PC-3 (cell line): ENCODE results near the gene BHLHE23. TPM values are rescaled to one million over a fixed set of nuclear protein-coding genes. Genes with fewer than 3 reads are reported as not detected.

Experiments used
- ATAC-seq: fragments of 200-7000 bp; cut with Tn5 transposase; 2 replicates; pipeline ENCODE4 v1.9.1; 2020; ENCODE audit warnings: mild to moderate bottlenecking, moderate library complexity
- BruUV-seq: library from RNA; stranded (reverse); fragments of 400-500 nt; replicated peaks from 2 replicates; lab custom pipeline; 2021; lab: Mats Ljungman, UMichigan
- CTCF ChIA-PET: fragments of 300-600 bp; sonication (Branson Sonifier 250); formaldehyde crosslinking; loops from one replicate; lab custom pipeline; 2022; ENCODE audit warnings: antibody characterized with exemption; lab: Charles Lee
- POLR2A ChIA-PET: fragments of 300-600 bp; sonication (Branson Sonifier 250); formaldehyde crosslinking; loops from one replicate; lab custom pipeline; 2022; ENCODE audit warnings: antibody characterized with exemption; ENCODE audit not compliant: unreplicated experiment; lab: Charles Lee
- DNase-seq: peaks from one replicate; pipeline ENCODE4 v3.0.0-alpha.2; 2015
- H2AFZ ChIP-seq: fragments of 300-600 bp; sonication (generic); 2 replicates; pipeline ENCODE4 v1.6.0; 2016; ENCODE audit warnings: antibody characterized with exemption, low read length
- H3F3A ChIP-seq: fragments of 300-600 bp; sonication (generic); one replicate; pipeline ENCODE4 v1.6.0; 2017; ENCODE audit warnings: antibody characterized with exemption, low read length, control low read depth, mild to moderate bottlenecking; ENCODE audit not compliant: unreplicated experiment
- H3K27ac ChIP-seq: fragments of 300-600 bp; sonication (generic); 2 replicates; pipeline ENCODE4 v1.5.1; 2016; ENCODE audit warnings: mild to moderate bottlenecking, low read length
- H3K27me3 ChIP-seq: fragments of 300-600 bp; sonication (generic); 2 replicates; pipeline ENCODE4 v1.6.1; 2016; ENCODE audit warnings: low read length, mixed read lengths
- H3K36me3 ChIP-seq: fragments of 300-600 bp; sonication (generic); 2 replicates; pipeline ENCODE4 v1.6.1; 2016; ENCODE audit warnings: low read depth, mixed run types, low read length, mixed read lengths
- H3K4me1 ChIP-seq: fragments of 300-600 bp; sonication (generic); 2 replicates; pipeline ENCODE4 v1.5.1; 2016; ENCODE audit warnings: low read length; ENCODE audit not compliant: insufficient read depth
- H3K4me2 ChIP-seq: fragments of 300-600 bp; sonication (generic); 2 replicates; pipeline ENCODE4 v1.6.0; 2016; ENCODE audit warnings: low read length
- H3K4me3 ChIP-seq: fragments of 300-600 bp; sonication (generic); 2 replicates; pipeline ENCODE4 v1.5.1; 2016; ENCODE audit warnings: mild to moderate bottlenecking, low read length, mixed read lengths
- H3K79me2 ChIP-seq: fragments of 300-600 bp; sonication (generic); 2 replicates; pipeline ENCODE4 v1.6.1; 2017; ENCODE audit warnings: low read length, mixed read lengths
- H3K9ac ChIP-seq: fragments of 300-600 bp; sonication (generic); 2 replicates; pipeline ENCODE4 v1.6.0; 2016; ENCODE audit warnings: mild to moderate bottlenecking, low read length
- H3K9me2 ChIP-seq: fragments of 300-600 bp; sonication (generic); replicated peaks from 2 replicates; pipeline ENCODE4 v1.6.1; 2016; ENCODE audit warnings: mixed run types, low read length, mixed read lengths
- H3K9me3 ChIP-seq: fragments of 300-600 bp; sonication (generic); 2 replicates; pipeline ENCODE4 v1.6.1; 2016; ENCODE audit warnings: low read length, mixed read lengths
- H4K20me1 ChIP-seq: fragments of 300-600 bp; sonication (generic); 2 replicates; pipeline ENCODE4 v1.6.1; 2016; ENCODE audit warnings: low read length, mixed read lengths
- CTCF ChIP-seq: fragments of 300-600 bp; sonication (generic); conservative IDR thresholded peaks from 2 replicates; pipeline ENCODE4 v1.5.1; 2017; ENCODE audit warnings: antibody characterized with exemption, low read depth, mild to moderate bottlenecking, low read length
- EZH2phosphoT487 ChIP-seq: fragments of 300-600 bp; sonication (generic); IDR thresholded peaks from 2 replicates; pipeline ENCODE4 v1.6.1; 2018; ENCODE audit warnings: mild to moderate bottlenecking, antibody characterized with exemption, low read length, borderline replicate concordance
- intact Hi-C: fragments of 100-400 bp; cut with micrococcal nuclease; formaldehyde crosslinking; loops from 2 replicates; pipeline ENCODE4 v1.9.0; 2023
- total RNA-seq: library from RNA; depleted of rRNA; stranded (reverse); fragments of >200 nt; gene quantifications from 2 replicates; pipeline ENCODE4 v1.2.3, GENCODE V29; 2014

BHLHE23 gene
- total RNA-seq, 1 experiment from 2014 or later, result not detected

- Histone ChIP-seq H3K9ac (no peak overlapping the region), H3K9me3 (no peaks in the 10 kb centered on the region), H3K9me2 (no peaks in the 10 kb centered on the region), H2AFZ (no peak overlapping the region), H3K4me3 (no peak overlapping the region), H3F3A (no peaks in the 10 kb centered on the region), H3K27ac (no peak overlapping the region), H3K36me3 (no peaks in the 10 kb centered on the region), H3K27me3 (peaks cover 79% of the 10 kb centered on the region), H3K79me2 (no peaks in the 10 kb centered on the region), H4K20me1 (no peaks in the 10 kb centered on the region), H3K4me2 (no peak overlapping the region), H3K4me1 (peaks cover 9% of the 10 kb centered on the region)
- TF ChIP-seq CTCF, result no peak
- intact Hi-C loops, result no loop called here
- ChIA-PET CTCF (no interaction called here), POLR2A (no interaction called here)
- no peak for DNase-seq
- no peak for ATAC-seq
- no TSS peak for BruUV-seq
Measured at GRCh38 chr20:63015662-63016361, 9.0 kb upstream of the BHLHE23 start.

GRCh38 chr20:63015147-63015661 lies 8.4 kb upstream of the BHLHE23 start:
- CTCF ChIA-PET, result no interaction called here
- DNase-seq (no peak), ATAC-seq (no peak)
- no peak for TF ChIP-seq CTCF
- no peaks in the 10 kb centered on the region for H4K20me1 ChIP-seq
- H3K4me3 ChIP-seq, result no peak overlapping the region
- H3K4me2 ChIP-seq, result no peak overlapping the region
- intact Hi-C loops, result no loop called here
- H3K27ac ChIP-seq, result no peak overlapping the region
- no peaks in the 10 kb centered on the region for H3K36me3 ChIP-seq
- H3K9me3 ChIP-seq, result no peaks in the 10 kb centered on the region
- H3K9me2 ChIP-seq, result no peaks in the 10 kb centered on the region
- no peak overlapping the region for H2AFZ ChIP-seq
- H3K27me3 ChIP-seq, result peaks cover 76% of the 10 kb centered on the region
- no TSS peak for BruUV-seq
- H3K79me2 ChIP-seq, result no peaks in the 10 kb centered on the region
- peaks cover 9% of the 10 kb centered on the region for H3K4me1 ChIP-seq
- no peaks in the 10 kb centered on the region for H3F3A ChIP-seq
- H3K9ac ChIP-seq, result no peak overlapping the region
- POLR2A ChIA-PET, result no interaction called here

GRCh38 chr20:63014710-63015109 lies 7.9 kb upstream of the BHLHE23 start:
- H3K4me1 ChIP-seq, result peaks cover 6% of the 10 kb centered on the region
- intact Hi-C loops, result no loop called here
- no peaks in the 10 kb centered on the region for H3K36me3 ChIP-seq
- BruUV-seq, result no TSS peak
- H3K4me2 ChIP-seq, result no peak overlapping the region
- H3F3A ChIP-seq, result no peaks in the 10 kb centered on the region
- no peak for TF ChIP-seq CTCF
- TF ChIP-seq EZH2phosphoT487, result no peak
- ChIA-PET CTCF (no interaction called here), POLR2A (interaction anchor here (0.6 kb wide), 1 partner anchor 174 kb away, joined by 3 read pairs; no protein-coding TSS in a partner anchor)
- H3K27me3 ChIP-seq, result peaks cover 79% of the 10 kb centered on the region
- no peak overlapping the region for H3K9ac ChIP-seq
- H3K27ac ChIP-seq, result no peak overlapping the region
- H2AFZ ChIP-seq, result no peak overlapping the region
- no peaks in the 10 kb centered on the region for H3K79me2 ChIP-seq
- H3K9me2 ChIP-seq, result no peaks in the 10 kb centered on the region
- ATAC-seq (no peak), DNase-seq (no peak)
- no peak overlapping the region for H3K4me3 ChIP-seq
- H4K20me1 ChIP-seq, result no peaks in the 10 kb centered on the region
- H3K9me3 ChIP-seq, result no peaks in the 10 kb centered on the region
